Fibroblast of mammary gland (primary cell): Measurements from ENCODE around the gene BMS1.
"Not testable (repeated sequence)": the region's sequence is repeated elsewhere in the genome, so short reads cannot be mapped to it uniquely, and the experiment has no call there.

Source experiments
- DNase-seq: peaks from one replicate; pipeline ENCODE4 v3.0.0-alpha.2; 2010; ENCODE audit warnings: low read depth
- H3K4me3 ChIP-seq: 2 replicates; pipeline ENCODE4 v1.5.1; 2011; ENCODE audit warnings: low read depth, mild to moderate bottlenecking, low read length, moderate library complexity; ENCODE audit not compliant: control insufficient read depth
- CTCF ChIP-seq: conservative IDR thresholded peaks from 2 replicates; pipeline ENCODE4 v1.5.1; 2011; ENCODE audit warnings: low read depth, low read length, inconsistent platforms; ENCODE audit not compliant: control insufficient read depth, insufficient read depth

Gene BMS1

GRCh38 chr10:42812028-42812427, 29.4 kb downstream of the BMS1 start:
- no peak for TF ChIP-seq CTCF
- H3K4me3 ChIP-seq = no peak overlapping the region
- no peak for DNase-seq

GRCh38 chr10:42813989-42814687, 31.5 kb downstream of the BMS1 start:
- not testable (repeated sequence) for H3K4me3 ChIP-seq
- peak; percentile 15 for DNase-seq

DNA sequence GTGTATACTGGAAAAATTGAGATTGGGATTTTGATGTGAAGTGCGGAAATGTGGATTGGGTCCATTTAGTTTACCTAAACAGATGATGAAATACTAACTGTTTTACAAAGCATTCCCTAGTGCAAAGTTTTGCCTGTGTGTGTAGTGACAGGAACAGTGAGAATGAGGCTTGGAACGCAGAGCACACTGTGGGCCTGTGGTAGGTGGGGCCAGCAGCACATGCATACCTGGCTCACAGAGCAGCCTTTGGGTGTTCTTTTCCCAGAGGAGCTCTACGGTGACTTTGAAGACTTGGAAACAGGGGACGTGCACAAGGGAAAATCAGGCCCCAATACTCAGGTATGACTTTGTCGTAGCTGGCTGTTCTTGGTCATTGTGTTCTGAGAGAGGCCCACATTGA, 33.7 kb downstream of the BMS1 start:
- not testable (repeated sequence) for H3K4me3 ChIP-seq, DNase-seq

DNA sequence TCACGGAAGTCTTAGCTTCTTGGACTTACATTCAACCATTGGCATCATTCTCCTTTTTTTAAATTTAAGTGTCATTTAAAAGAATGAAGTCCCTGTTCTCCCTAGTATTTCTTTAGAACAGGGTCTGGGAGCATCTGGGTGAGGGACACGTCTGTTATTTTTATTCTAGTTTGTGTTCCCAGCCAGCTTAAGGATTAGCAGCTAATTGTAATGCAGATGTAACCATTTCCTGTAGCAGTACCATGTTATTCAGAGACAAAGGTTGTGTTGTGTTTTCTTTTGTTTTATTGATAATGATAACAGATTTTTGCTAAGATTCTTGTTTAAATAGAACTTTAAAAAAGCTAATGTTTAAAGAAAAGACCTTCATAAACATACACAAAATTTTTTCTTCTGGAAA, 34.3 kb downstream of the BMS1 start:
- no peak for TF ChIP-seq CTCF
- no peak for DNase-seq

DNA sequence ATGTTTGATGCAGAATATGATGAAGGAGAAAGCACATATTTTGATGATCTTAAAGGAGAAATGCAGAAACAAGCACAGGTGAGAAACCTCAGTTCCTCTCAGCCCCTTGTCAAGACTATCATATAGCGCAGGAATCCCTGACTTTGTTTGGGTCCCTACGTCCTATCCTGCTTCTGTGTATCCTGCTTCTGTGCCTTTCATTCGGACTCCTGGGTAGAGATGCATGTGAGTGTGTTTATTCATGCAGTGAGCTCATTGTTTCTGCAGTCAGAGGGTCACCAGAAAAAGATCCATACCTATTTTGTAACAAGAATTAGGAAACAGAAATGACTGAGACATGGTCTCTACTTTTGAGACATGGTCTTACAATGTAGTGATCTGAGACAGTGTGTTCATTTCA, 34.8 kb downstream of the BMS1 start:
- not testable (repeated sequence) for DNase-seq, H3K4me3 ChIP-seq

More for the DNA sequence above, 34.3 kb downstream of the BMS1 start:
- H3K4me3 ChIP-seq = no peak overlapping the region

DNA sequence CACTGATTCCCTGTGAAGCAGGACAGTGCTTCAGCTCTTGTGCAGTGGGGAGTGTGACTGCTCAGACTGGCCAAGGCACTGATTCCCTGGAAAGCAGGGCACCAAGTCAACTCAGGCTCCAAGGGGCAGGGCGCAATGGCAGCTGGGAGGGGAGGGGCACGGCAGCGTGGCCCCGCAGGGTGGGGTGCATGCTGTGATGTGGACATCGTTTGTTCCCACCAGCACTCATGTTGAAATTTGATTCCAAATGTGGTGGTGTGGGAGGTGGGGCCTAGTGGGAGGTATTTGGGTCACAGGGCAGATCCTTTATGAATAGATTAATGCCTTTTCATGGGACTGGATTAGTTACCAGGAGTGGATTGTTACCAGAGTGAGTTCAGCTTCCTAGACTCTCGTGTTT, 44.2 kb downstream of the BMS1 start:
- peak; percentile 6 for DNase-seq
- H3K4me3 ChIP-seq = not testable (repeated sequence)

DNA sequence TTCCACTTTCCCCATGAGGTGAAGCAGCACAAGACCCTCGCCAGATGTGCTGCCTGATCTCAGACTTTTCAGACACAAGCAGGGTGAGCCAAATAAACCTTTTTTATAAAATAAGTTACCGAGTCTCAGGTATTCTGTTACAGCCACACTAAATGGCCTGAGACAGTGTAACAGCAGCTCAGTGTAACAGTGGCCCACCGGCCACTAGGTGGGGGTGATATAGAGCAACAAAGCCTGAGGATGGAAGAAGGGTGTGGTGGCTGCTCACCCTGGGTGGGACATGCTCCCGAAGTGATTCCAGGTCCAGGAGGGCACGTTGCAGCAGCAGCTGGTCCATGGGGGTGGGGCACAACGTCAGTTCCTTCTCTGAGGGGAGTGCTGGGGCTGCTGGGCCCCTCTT, 44.6 kb downstream of the BMS1 start:
- DNase-seq = no peak
- no peak overlapping the region for H3K4me3 ChIP-seq
- no peak for TF ChIP-seq CTCF

GRCh38 chr10:42828391-42828790, 45.8 kb downstream of the BMS1 start:
- H3K4me3 ChIP-seq, DNase-seq: not testable (repeated sequence)

- no peak for DNase-seq
- TF ChIP-seq CTCF = no peak
- H3K4me3 ChIP-seq = no peak overlapping the region
Measured at GRCh38 chr10:42830237-42830636, 47.6 kb downstream of the BMS1 start.

GRCh38 chr10:42836096-42836495, 53.5 kb downstream of the BMS1 start:
- DNase-seq = no peak
- H3K4me3 ChIP-seq = no peak overlapping the region
- no peak for TF ChIP-seq CTCF
